ENCODE results near the gene PXYLP1.

PXYLP1 gene

GRCh38 chr3:141256820-141257219, 25.2 kb downstream of the PXYLP1 start:
- TF ChIP-seq, protein P1, sequence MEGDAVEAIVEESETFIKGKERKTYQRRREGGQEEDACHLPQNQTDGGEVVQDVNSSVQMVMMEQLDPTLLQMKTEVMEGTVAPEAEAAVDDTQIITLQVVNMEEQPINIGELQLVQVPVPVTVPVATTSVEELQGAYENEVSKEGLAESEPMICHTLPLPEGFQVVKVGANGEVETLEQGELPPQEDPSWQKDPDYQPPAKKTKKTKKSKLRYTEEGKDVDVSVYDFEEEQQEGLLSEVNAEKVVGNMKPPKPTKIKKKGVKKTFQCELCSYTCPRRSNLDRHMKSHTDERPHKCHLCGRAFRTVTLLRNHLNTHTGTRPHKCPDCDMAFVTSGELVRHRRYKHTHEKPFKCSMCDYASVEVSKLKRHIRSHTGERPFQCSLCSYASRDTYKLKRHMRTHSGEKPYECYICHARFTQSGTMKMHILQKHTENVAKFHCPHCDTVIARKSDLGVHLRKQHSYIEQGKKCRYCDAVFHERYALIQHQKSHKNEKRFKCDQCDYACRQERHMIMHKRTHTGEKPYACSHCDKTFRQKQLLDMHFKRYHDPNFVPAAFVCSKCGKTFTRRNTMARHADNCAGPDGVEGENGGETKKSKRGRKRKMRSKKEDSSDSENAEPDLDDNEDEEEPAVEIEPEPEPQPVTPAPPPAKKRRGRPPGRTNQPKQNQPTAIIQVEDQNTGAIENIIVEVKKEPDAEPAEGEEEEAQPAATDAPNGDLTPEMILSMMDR (conservative IDR thresholded peaks at IDR 0.05; ENCODE audit: low read depth) = no peak
- POLR2A ChIA-PET (ENCODE audit: low non-redundant PET) = no interaction called here
- no peak overlapping the region for H3K27ac ChIP-seq
- CTCF ChIA-PET = interaction anchor here (0.6 kb wide), 1 partner anchor 55 kb away, joined by 3 read pairs; no protein-coding TSS in a partner anchor
- DNase-seq (ENCODE audit: low spot score) = no peak

DNA sequence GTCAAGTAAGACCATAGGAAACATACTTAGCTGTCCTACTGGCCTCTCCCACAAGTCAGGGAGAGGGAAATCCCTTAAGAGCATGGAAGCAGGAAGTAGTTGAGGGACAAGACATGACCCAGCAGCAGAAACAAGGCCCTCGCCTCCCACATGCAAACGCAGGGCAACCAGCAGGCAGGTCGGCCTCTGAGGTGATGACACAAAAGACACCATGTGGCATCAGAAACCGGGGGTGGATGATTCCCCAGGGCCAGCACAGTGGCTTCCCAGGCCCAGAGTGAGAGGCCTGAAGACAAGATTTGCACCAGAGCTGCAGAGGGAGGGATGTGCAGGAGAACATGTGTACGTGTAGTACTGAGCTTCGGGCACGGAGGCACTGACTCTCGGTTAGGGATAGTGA, 26.3 kb downstream of the PXYLP1 start:
- ChIA-PET POLR2A (ENCODE audit: low non-redundant PET) (no interaction called here), CTCF (no interaction called here)
- TF ChIP-seq, protein P1 (conservative IDR thresholded peaks at IDR 0.05; ENCODE audit: low read depth) = no peak
- no peak for DNase-seq (ENCODE audit: low spot score)
- no peak overlapping the region for H3K27ac ChIP-seq

DNA sequence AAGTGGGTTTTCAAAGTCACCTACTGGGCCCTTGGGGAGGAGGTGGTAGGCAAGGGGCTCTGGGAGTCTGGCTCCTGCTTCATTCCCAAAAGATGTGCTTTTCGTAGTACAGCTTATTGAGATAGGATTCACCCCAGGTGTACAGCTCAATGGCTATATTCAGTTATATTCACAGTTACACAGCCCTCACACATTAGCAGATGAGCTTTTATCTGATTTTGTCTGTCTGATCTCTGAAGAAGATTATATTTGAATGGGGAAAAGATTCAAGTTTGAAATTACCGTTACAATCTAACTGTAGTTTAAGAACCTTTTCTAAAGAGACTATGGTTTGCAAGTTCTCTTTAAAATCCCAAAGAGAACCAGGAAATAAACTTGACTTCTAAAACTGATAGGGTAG, 27.3 kb downstream of the PXYLP1 start:
- ChIA-PET CTCF (interaction anchor here (0.6 kb wide), 1 partner anchor 44 kb away, joined by 3 read pairs; no protein-coding TSS in a partner anchor), POLR2A (ENCODE audit: low non-redundant PET) (no interaction called here)
- no peak for DNase-seq (ENCODE audit: low spot score)
- TF ChIP-seq, protein P1 (conservative IDR thresholded peaks at IDR 0.05; ENCODE audit: low read depth) = no peak
- no peak overlapping the region for H3K27ac ChIP-seq

DNA sequence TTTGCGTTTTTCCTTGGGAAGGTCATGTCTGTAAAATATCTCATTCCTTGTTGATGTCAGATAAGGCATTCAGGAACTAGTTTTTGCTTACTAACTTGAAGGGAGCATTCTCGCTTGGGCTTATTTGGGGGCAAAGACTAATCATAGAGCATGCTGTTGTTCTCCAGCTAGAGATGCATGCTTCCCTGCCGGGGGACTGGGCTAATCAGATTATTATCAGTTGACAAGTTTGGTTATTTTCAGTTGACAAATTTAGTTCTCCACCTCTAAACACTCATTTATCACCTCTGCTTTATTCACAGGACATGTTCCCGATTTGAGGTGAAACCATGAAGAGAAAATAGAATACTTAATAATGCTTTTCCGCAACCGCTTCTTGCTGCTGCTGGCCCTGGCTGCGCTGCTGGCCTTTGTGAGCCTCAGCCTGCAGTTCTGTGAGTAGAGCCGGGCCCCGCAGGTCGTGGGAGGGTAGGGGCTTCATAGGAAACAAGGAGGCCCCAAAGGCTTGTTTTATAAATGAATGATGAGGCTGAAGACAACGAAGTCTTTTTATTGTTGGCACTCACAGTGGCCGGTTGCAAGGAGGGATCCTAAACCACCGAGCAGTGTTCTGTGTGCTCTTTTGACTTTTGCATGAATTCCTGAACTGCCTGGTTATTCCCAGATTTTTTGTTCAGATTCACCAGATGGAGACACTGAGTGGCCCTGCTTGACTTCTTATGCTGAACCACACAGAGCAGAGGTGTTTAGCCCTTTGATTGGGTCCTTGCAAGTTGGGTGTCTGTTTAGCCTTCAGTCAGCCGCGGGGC, 28.4 kb downstream of the PXYLP1 start:
- TF ChIP-seq, protein P1 (conservative IDR thresholded peaks at IDR 0.05; ENCODE audit: low read depth) = no peak
- H3K27ac ChIP-seq = no peak overlapping the region
- POLR2A ChIA-PET (ENCODE audit: low non-redundant PET) = no interaction called here
- no peak for DNase-seq (ENCODE audit: low spot score)
- CTCF ChIA-PET = interaction anchor here (0.5 kb wide), 1 partner anchor 1915 kb away, joined by 3 read pairs; no protein-coding TSS in a partner anchor

DNA sequence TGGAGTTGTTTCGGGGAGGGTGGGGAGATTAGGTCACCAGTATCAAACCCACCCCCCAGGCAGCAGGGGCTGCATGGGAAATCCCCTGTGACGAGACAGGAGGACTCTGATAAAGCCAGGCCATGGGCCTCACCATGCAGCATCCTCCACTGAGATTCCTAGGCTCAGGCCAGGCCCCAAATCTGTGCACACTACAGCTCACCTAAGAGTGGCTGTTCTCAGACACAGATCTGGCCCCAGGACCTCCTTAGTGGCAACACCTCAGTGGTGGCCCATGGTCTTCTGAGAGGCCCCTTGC, 29.0 kb downstream of the PXYLP1 start:
- ChIA-PET POLR2A (ENCODE audit: low non-redundant PET) (no interaction called here), CTCF (interaction anchor here (0.5 kb wide), 1 partner anchor 1915 kb away, joined by 3 read pairs; no protein-coding TSS in a partner anchor)
- DNase-seq (ENCODE audit: low spot score) = no peak
- H3K27ac ChIP-seq = no peak overlapping the region
- TF ChIP-seq, protein P1 (conservative IDR thresholded peaks at IDR 0.05; ENCODE audit: low read depth) = no peak

DNA sequence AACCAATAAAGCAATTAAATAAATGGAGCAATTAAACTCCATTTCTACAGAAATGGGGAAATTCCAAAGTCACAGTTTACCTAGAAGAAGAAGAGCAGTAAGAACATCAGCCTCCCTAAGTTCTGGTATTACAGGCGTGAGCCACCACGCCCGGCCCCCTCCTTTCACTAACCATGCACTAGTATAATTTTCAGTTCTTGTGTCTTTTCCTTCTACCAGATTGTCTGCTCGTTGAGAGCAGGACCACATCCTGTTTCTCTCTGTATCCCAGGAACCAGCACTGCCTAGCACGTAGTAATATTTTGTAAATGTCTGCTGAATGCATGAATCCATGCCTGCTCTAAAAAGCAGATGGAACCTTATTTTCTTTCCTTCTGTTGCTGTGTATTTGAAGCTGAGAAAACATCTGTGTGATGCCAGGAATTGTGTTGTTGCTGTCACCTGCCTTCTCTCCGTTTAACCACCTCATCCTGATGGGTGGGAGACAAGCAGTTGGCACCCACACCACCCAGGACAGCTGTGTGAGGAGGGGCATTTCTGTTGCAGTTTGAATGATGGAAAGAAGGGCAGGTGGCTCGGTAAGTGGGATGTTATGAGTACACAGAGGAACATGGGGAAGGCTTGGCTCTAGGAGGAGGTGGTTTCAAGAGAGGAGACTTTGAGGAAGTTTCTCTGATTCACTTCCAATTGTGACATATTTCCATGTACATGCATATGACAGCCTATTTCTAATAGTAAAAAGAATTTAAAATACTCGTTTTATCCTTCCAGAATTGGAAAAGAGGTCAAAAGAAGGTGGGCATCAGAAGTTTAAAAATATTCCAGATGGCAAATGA, 30.1 kb downstream of the PXYLP1 start:
- no peak overlapping the region for H3K27ac ChIP-seq
- TF ChIP-seq, protein P1 (conservative IDR thresholded peaks at IDR 0.05; ENCODE audit: low read depth) = no peak
- no peak for DNase-seq (ENCODE audit: low spot score)
- CTCF ChIA-PET = no interaction called here
- POLR2A ChIA-PET (ENCODE audit: low non-redundant PET) = no interaction called here
